GM19463 (cell line): ENCODE measurements around the gene COX6A1.
"Not testable (repeated sequence)": the region's sequence is repeated elsewhere in the genome, so short reads cannot be mapped to it uniquely, and the experiment has no call there.

Source experiments
- ATAC-seq: cut with Tn5 transposase; IDR thresholded peaks from one replicate; pipeline ENCODE4 v1.9.1; 2021; ENCODE audit warnings: mild to moderate bottlenecking, moderate library complexity; ENCODE audit not compliant: unreplicated experiment

The COX6A1 gene

DNA sequence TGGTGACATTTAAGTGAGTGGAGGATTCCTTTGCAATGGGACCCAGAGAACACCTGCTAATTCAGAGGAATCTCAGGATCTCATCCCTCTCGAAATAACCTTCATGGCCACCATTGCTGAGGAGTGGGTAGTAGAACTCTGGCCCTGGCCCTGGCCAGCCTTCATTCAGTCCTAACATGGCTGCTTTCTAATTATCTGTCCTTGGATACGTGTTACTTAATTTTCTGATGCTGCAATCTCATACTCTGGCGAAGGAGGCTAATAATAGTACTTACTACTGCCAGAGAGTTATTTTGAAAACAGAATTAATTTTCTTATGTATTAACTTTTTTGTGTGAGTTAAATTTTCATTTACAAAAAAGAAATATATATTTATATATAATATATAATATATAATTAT is 12.1 kb upstream of the COX6A1 start:
- no peak for ATAC-seq

DNA sequence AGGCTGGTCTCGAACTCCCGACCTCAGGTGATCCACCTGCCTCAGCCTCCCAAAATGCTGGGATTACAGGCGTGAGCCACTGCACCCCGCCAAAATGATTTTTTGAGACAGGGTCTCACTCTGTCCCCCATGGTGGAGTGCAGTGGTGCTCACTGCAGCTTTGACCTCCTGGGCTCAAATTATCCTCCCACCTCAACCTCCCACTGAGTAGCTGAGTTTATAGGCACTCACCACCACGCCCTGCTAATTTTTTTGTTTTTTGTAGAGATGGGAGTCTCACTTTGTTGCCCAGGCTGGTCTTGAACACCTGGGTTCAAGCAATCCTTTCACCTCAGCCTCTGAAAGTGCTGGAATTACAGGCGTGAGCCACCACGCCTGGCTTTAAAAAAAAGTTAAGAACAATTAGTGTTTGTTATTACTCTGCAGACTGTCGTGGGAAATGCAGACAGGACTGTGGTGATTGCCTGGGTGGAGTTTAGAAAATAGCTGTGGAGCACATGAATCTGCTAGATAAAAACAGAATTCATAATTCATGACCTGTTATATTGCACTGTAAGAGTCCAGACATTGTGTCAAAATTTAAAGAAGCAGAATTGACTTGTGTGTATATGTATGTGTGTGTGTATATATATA is 9.2 kb upstream of the COX6A1 start:
- ATAC-seq, result no peak

DNA sequence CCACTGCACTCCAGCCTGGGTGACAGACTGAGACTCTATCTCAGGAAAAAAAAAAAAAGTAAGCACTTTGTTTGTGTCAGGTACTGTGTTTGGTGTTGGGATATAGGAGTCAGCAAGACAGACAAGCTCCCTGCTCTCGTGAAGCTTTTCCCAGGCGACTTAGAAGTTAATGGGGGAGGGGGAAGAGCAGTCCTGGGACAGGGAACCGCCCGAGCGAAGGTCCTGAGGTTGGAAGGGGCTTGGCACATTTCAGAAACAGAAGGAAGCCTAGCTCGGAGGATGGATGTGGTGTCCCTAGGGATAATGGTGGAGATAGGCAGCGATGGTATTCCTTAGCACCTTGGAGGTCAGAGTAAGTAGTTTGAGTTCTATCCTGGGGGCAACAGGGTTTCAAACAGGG is 8.5 kb upstream of the COX6A1 start:
- ATAC-seq, result no peak

DNA sequence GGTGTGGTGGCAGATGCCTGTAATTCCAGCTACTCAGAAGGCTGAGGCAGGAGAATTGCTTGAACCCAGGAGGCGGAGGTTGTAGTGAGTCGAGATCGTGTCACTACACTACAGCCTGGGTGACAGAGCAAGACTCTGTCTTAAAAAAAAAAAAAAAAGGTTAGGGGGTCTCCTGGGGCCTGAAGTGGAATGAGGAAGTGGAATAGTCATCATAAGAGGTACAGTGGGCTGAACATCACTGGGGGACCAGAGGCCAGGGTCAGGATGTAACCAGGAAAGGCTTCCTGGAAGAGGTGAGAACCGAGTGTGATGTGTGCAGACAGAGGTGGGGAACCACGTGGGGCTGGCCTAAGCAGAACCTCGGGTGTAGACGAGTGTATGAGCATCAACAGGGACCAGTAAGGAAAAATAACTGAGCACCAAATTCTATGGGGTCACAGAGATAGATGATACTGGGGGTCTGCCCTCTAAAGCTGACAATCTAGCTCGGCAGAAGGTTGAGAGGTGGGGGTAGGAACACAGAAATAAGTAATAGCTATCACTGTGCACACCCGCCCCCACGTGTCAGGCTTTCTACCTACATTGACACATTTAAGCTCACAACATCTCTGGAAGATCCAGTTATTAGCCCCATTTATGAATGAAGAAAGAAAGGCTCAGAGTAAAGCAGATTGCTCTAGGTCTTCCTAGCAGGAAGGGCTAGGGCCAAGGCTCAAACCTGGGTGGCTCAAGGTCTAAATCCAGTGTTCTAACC is 5.0 kb upstream of the COX6A1 start:
- no peak for ATAC-seq

DNA sequence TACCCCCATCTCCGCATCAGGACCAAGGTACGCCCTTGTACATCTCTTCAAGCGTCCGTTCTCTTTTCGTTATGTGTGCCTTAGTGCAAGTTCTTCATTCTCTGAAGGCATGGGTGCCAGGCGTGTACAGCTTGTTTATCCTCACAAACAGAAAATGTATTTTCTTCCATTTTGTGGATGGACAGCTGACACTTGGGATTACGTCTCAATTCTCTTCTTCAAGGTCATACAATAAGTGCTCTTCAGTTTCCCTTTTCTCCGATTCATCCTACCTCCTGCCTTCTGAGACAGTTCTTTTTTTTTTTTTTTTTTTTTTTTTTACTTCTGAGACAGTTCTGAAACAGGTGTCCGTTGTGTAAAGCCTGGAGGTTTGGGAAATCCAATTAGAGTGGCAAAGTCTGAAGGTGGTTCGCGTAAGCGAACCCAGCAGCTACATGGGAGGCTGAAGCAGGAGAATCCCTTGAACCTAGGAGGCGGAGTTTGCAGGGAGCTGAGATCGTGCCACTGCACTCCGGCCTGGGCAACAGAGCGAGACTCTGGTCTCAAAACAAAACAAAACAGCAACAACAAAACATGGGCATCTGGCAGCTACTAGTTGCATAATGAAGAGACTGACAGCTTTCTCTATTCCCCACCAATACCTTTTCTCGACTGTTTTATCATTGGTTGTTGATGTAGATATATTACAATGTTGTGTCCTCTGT is 734 bp downstream of the COX6A1 start:
- no peak for ATAC-seq

DNA sequence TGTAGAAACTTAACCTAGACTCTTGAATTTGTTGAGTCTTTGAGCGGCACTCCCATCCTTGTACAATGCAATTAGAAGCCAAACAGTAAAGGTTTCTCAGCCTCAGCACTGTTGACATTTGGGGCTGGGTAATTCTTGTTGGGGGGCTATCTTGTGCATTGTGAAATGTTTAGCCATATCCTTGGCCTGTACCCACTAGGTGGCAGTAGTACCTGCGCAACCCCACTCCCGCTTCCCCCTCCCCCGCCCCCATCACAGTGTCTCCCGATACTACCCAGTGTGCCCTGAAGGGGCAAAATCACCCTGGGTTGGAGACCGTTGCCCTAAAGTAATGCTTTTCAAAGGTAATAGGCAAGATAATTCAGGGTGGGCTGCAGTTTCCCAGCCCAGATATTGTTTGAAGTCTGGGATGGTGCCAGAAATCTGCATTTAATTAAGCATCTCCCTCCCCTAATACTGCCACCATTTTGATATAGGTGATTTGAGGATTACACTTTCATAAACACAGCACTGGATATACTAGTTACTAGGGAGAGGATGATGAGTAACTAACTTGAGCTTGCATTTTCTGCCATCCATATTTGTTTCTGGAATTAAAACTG is 1.8 kb downstream of the COX6A1 start:
- ATAC-seq, result no peak

DNA sequence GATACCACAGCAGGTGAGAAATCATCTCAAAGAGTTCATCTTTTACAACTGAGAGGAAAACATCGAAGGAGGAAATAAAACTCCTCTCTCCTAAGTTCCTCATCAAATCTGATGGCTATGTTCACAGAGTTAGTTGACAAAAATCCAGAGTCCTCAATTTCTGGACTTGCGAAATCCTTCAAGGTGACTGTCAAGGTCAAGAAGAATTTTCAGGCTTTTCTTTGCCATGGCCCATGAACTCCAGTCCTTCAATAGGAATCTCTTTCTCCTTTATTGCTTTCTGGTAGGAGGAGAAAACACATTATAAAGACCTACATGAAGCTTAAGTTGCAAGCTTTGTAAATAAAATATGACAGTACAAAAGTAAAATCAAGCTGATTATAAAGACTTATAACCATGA is 6.8 kb downstream of the COX6A1 start:
- ATAC-seq, result no peak

DNA sequence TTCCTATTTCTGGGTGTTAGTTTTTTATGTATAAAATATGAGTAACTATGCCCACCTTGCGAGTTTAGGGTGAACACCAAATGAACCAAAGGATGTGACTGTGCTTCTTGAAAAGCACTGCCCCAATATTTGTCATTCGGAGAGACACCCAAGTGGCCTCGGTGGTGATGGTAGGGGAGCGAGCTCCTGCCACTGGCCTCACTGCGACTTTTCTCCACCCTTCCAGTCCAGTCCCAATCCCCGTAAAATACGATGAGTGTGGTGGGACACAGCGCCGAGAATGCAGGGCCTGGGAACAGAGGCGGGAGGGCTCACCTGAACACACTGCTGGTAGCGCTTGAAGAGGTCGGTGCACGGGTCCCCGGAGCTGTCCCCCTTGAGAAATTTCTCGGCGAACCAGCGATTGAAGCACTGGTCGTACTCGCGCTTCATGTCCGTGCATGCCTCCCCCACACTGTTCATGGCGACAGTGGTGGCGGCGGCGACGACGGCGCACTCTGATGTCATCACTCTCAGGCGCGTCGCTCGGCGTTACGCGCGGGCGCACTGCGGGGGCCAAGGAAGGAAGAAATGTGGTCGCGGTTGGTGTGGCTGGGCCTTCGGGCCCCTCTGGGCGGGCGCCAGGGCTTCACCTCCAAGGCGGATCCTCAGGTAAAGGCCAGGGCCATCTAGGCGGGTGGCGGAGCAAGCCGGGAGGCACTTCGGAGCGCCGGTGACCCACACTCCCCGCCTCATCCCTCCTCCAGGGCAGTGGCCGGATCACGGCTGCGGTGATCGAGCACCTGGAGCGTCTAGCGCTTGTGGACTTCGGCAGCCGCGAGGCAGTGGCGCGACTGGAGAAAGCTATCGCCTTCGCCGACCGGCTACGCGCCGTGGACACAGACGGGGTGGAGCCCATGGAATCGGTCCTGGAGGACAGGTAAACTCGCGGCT is 8.3 kb downstream of the COX6A1 start, which contains the start of the genes GATC and TRIAP1:
Gene GATC, plus strand, starts transcription at position 534 of the 933 bp plus-strand sequence. Its CDS starts 37 bp downstream, at position 571.
Gene TRIAP1, minus strand, starts transcription at position 474 of the 933 bp plus-strand sequence. Its CDS starts 12 bp downstream, at position 462.
- ATAC-seq, result peak; percentile 91

DNA sequence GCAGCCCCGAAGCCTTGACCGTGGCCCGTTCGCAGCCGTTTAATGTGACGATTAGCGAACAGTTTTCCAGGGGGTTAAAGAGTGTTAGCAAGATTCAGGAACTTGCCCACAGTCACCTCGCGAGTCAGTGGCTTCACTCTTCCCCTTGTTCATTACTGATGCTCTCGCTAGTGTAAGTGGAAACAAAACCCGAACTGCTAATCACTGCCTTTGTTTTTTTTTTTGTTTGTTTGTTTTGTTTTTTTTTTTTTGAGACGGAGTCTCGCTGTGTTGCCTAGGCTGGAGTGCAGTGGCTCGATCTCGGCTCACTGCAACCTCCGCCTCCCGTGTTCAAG is 8.9 kb downstream of the COX6A1 start:
- ATAC-seq, result not testable (repeated sequence)

DNA sequence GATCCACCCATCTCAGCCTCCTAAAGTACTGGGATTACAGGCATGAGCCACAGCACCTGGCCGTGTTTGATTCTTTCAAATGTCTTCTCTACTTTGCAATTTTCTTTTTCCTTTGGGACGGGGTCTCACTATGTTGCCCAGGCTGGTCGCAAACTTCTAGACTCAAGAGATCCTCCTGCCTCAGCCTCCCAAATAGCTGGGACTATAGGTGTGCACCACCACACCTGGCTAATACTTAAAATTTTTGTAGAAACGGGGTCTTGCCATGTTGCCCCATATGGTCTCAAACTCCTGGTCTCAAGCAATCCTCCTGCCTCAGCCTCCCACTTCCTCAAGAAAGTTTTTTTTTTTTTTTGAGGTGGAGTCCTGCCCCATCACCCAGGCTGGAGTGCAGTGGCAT is 10.1 kb downstream of the COX6A1 start:
- no peak for ATAC-seq

DNA sequence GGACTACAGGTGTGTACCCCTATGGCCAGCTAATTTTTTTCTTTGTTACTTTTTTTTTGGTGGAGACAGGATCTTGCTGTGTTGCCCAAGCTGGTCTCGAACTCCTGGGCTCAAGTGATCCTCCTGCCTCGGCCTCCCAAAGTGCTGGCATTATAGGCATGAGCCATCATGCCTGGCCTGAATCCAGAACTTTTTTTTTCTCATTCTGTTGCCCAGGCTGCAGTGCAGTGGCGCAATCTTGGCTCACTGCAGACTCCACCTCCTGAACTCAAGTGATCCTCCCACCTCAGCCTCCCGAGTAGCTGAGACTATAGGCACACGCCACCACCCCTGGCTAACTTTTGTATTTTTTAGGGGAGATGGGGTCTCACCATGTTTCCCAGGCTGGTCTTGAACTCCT is 14.6 kb downstream of the COX6A1 start:
- ATAC-seq, result not testable (repeated sequence)

DNA sequence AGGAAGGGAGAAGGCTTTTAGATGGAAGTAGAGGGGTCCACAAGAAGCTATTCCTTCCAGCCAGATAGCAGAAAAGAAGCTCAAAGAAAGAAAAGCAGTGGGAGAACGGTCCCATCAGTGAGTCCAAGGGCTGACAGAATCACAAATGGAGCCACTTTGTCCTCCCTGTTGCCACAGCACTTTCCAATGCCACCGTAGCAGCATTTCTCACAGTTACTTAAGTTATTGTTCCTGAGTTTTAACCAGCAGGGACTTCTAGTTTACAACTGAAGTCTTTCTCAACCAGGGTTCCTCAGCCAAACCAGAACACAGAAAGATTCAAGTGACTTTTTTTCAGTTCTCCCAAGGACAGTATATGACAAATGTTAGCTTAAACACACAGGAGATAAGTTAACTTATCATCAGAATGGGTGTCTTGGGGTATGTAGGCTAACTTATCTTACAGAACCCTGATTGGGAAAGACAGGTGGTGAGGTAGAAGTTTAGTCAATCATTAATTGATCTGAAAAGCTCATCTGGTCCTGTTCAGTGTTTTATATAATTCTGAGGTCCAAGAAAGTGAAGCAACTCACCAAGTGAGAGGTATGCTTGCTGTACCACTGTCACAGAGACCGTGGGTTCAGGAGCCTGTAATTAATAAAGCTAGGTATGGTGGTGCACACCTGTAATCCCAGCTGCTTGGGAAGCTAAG is 15.3 kb downstream of the COX6A1 start:
- no peak for ATAC-seq

DNA sequence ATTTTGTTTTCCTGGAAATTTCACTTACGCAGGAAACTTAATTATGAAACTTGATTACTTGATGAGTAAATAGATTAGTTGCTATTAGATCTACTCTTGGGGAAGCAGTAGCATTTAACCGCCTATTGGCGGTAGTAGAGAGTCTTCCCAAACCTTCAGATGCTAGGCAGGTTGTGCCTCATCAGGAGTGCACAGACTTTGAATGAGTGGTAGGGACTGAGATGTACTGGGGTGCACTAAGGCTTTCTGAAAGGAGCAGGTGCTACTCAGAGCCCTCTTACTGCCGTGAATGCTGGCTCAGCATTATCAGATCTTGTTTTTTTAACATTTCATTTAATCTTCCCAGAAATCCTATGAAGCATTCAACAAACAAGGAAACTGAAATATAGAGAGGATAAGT is 16.1 kb downstream of the COX6A1 start:
- ATAC-seq, result peak; percentile 62

DNA sequence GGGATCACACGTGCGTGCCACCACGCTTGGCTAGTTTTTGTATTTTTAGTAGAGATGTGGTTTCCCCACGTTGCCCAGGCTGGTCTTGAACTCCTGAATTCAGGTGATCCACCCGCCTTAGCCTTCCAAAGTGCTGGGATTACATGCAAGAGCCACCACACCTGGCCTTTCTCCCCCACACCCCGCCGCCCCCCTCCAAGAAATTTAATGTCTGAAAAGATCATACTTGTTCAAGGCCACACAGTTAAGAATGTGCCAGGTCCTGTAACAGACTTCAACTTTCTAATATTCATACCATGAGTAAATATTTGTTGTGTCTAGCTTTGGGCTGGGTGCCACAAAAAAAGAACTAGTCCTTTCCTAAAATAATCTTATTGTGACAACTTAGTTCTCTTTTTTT is 17.4 kb downstream of the COX6A1 start:
- ATAC-seq, result no peak

DNA sequence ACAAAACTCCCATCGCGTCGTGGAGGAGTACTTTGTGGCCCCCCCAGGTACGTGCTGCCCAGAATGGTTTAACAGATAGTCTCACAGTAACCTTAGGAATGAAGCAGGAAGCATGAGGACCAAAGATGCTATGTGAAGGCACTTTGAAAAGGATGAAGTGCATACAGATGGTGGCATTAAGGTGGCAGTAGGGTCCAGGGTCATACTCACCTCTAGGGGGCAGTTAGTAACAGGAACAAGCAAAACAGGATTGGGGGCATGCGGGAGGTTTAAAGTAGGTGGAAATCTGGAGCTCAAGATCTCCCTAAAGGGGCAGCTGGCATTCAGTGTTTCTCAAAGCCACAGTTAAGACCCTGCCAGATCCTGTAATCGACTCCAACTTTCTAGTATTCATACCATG is 19.2 kb downstream of the COX6A1 start:
- ATAC-seq, result no peak

DNA sequence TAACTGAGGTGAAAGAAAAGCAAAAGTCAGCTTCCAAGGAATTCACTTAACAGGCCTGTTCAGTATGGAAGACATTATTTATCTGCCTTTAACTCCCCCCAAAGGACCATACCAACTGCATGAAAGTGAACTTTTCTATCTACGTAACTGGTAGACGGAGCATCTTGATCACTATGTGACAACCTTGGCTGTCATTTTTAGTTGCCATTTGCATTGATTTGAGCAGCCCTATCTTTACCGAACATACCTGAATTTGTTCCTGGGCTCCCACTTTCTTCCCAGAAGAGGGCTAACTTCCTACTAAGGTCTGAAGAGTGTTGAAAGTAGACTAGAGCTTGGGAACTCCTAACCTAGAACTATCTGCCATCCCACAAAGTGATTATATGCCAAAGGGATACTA is 22.2 kb downstream of the COX6A1 start:
- no peak for ATAC-seq

DNA sequence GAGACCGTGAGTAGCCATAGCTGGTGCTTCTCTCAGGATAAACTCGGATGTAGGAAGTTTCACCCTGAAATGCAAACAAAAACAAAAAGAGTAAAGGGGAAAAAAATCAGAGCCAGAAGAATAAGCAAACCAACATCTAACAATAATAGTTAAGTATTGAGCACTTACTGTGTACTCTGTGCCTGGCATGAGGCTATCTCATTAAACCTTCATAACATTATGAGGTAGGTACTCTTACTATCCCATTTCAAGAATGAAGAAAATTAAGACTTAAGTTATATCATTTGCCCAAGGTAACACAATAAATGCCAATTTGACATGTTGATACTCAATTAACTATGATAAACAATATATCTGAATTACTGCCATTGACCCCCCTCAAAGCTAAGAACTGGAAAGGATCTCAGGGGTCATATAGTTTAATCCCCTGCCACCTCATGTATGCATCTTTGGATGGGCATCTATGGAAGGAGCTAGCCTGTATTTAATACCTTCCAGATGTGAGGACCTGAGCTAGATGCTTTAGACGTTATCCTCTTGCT is 24.3 kb downstream of the COX6A1 start:
- ATAC-seq, result no peak

DNA sequence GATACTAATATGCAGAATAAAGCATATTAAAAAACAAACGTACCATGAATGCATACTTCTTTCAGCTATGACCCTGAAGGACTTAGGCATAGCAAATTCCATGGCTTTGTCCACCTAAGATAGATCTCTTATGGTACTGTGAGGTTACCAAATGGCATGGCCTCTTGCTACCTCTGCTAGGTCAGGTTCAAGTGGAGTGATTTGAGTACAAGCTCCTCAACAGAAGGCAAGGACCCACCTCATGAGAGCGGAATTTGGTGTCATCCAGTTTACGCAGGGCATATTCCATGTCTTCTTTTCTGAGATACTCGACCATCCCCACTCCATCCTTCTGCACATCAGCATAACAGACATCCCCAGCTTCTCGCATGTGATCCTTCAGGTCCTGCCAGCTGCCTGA is 25.8 kb downstream of the COX6A1 start:
- ATAC-seq, result no peak

DNA sequence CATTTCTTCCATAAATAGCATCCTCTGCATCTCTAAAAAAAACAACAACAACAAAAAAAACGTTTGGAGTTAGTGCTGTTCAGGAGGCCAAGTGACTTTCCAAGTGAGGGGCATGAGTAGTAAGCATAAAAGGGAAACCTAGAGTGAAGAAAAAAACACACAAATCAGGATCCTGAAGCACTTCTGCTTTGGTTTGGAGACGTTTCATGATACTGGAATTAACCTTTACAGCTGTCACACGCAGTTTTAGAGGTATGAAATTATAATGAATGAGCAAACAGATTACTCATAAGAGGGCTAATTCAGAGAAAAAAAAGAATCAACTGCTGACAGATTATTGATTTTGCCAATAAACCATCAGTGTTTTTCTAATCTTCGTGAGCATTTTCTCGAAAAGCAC is 27.8 kb downstream of the COX6A1 start:
- no peak for ATAC-seq
